Osteoblast (primary cell): ENCODE results near the gene BDNF. TPM values are rescaled to one million over a fixed set of nuclear protein-coding genes. Genes with fewer than 3 reads are reported as not detected.

ENCODE experiments used
- DNase-seq: peaks from one replicate; pipeline ENCODE4 v3.0.0; 2011; ENCODE audit warnings: low spot score, mixed read lengths; ENCODE audit not compliant: insufficient read length; ENCODE audit errors: missing footprints
- H2AFZ ChIP-seq: 2 replicates; pipeline ENCODE4 v1.6.0; 2011; ENCODE audit warnings: mild to moderate bottlenecking, low read length
- H3K27ac ChIP-seq: 2 replicates; pipeline ENCODE4 v1.5.1; 2011; ENCODE audit warnings: mild to moderate bottlenecking, low read depth, low read length, moderate library complexity
- H3K27me3 ChIP-seq: 2 replicates; pipeline ENCODE4 v1.6.0; 2012; ENCODE audit warnings: mild to moderate bottlenecking, control low read depth, inconsistent platforms, low read length, moderate library complexity; ENCODE audit not compliant: insufficient read depth
- H3K36me3 ChIP-seq: 2 replicates; pipeline ENCODE4 v1.5.1; 2011; ENCODE audit warnings: mild to moderate bottlenecking, low read length, control low read depth, moderate library complexity; ENCODE audit not compliant: insufficient read depth
- H3K4me1 ChIP-seq: 2 replicates; pipeline ENCODE4 v1.5.1; 2011; ENCODE audit warnings: mild to moderate bottlenecking, low read length, control low read depth, moderate library complexity; ENCODE audit not compliant: insufficient read depth
- H3K4me2 ChIP-seq: 2 replicates; pipeline ENCODE4 v1.6.0; 2011; ENCODE audit warnings: mild to moderate bottlenecking, low read length; ENCODE audit not compliant: insufficient read depth
- H3K4me3 ChIP-seq: fragments of 200-600 bp; sonication (generic); 3 replicates; pipeline ENCODE4 v1.5.1; 2012; ENCODE audit warnings: mild to moderate bottlenecking, low read length, inconsistent platforms; ENCODE audit not compliant: insufficient read depth
- H3K79me2 ChIP-seq: 2 replicates; pipeline ENCODE4 v1.6.0; 2012; ENCODE audit warnings: mild to moderate bottlenecking, low read length, control low read depth, inconsistent platforms; ENCODE audit not compliant: insufficient read depth
- H3K9me3 ChIP-seq: 2 replicates; pipeline ENCODE4 v1.5.1; 2011; ENCODE audit warnings: low read depth, low read length, control low read depth
- H4K20me1 ChIP-seq: 2 replicates; pipeline ENCODE4 v1.6.0; 2012; ENCODE audit warnings: mild to moderate bottlenecking, low read length, control low read depth; ENCODE audit not compliant: insufficient read depth
- CTCF ChIP-seq: IDR thresholded peaks from 2 replicates; pipeline ENCODE4 v1.5.1; 2011; ENCODE audit warnings: mild to moderate bottlenecking, low read depth, low read length, moderate library complexity; ENCODE audit errors: extremely low read depth
- total RNA-seq: library from RNA; depleted of rRNA; stranded (reverse); fragments of >200 nt; gene quantifications from 2 replicates; pipeline ENCODE4 v1.2.3, GENCODE V29; 2012

BDNF gene
- total RNA-seq, 1 donor: 6.9 TPM

GRCh38 chr11:27719546-27719925 is 19.3 kb upstream of the BDNF start:
- Histone ChIP-seq H2AFZ (peak overlapping the region; percentile 48), H3K4me3 (peak overlapping the region; percentile 77), H4K20me1 (no peaks in the 10 kb centered on the region), H3K4me2 (peak overlapping the region; percentile 80), H3K4me1 (peaks cover 26% of the 10 kb centered on the region), H3K27ac (peak overlapping the region; percentile 59), H3K36me3 (no peaks in the 10 kb centered on the region), H3K9me3 (no peaks in the 10 kb centered on the region), H3K27me3 (peaks cover 29% of the 10 kb centered on the region), H3K79me2 (no peaks in the 10 kb centered on the region)
- no peak for DNase-seq
- no peak for TF ChIP-seq CTCF

- DNase-seq: peak; percentile 90
- H3K27ac ChIP-seq: peak overlapping the region; percentile 59
- H3K27me3 ChIP-seq: peaks cover 29% of the 10 kb centered on the region
- H3K79me2 ChIP-seq: no peaks in the 10 kb centered on the region
- H3K36me3 ChIP-seq: no peaks in the 10 kb centered on the region
- H3K4me1 ChIP-seq: peaks cover 26% of the 10 kb centered on the region
- H2AFZ ChIP-seq: peak overlapping the region; percentile 48
- H3K9me3 ChIP-seq: no peaks in the 10 kb centered on the region
- H3K4me3 ChIP-seq: peak overlapping the region; percentile 77
- H3K4me2 ChIP-seq: peak overlapping the region; percentile 80
- no peaks in the 10 kb centered on the region for H4K20me1 ChIP-seq
- TF ChIP-seq CTCF: no peak
These were observed 18.7 kb upstream of the BDNF start for GRCh38 chr11:27718863-27719545.

GRCh38 chr11:27718346-27718862 is 18.1 kb upstream of the BDNF start:
- Histone ChIP-seq H3K4me2 (peak overlapping the region; percentile 80), H3K27ac (peak overlapping the region; percentile 59), H3K27me3 (peaks cover 24% of the 10 kb centered on the region), H2AFZ (peak overlapping the region; percentile 48), H3K9me3 (no peaks in the 10 kb centered on the region), H3K36me3 (no peaks in the 10 kb centered on the region), H4K20me1 (no peaks in the 10 kb centered on the region), H3K79me2 (no peaks in the 10 kb centered on the region), H3K4me1 (peaks cover 26% of the 10 kb centered on the region), H3K4me3 (peak overlapping the region; percentile 77)
- DNase-seq: peak; percentile 94
- TF ChIP-seq CTCF: no peak

GRCh38 chr11:27717801-27718229 is 17.6 kb upstream of the BDNF start:
- TF ChIP-seq CTCF: no peak
- Histone ChIP-seq H3K4me1 (peaks cover 21% of the 10 kb centered on the region), H3K9me3 (no peaks in the 10 kb centered on the region), H3K79me2 (no peaks in the 10 kb centered on the region), H2AFZ (peak overlapping the region; percentile 73), H3K4me3 (peak overlapping the region; percentile 77), H4K20me1 (no peaks in the 10 kb centered on the region), H3K36me3 (no peaks in the 10 kb centered on the region), H3K27me3 (peaks cover 20% of the 10 kb centered on the region), H3K27ac (peak overlapping the region; percentile 52), H3K4me2 (peak overlapping the region; percentile 80)
- no peak for DNase-seq
